Measurements from ENCODE around the gene MTARC2. TPM values are rescaled to one million over a fixed set of nuclear protein-coding genes. Genes with fewer than 3 reads are reported as not detected.

Gene MTARC2
- total RNA-seq, 1 experiment from 2014 or later = 16.5 TPM

- H3K9me3 ChIP-seq = no peaks in the 10 kb centered on the region
- no peak overlapping the region for H3K27ac Mint-ChIP-seq (ENCODE audit: unreplicated experiment)
- H3K4me1 ChIP-seq = no peaks in the 10 kb centered on the region
- H3K27me3 ChIP-seq (replicated peaks; ENCODE audit: control insufficient read depth, insufficient read depth, low read length) = no peaks in the 10 kb centered on the region
- no peak overlapping the region for H3K4me3 ChIP-seq (ENCODE audit: low read depth, low read length)
- H3K27me3 Mint-ChIP-seq (ENCODE audit: insufficient read depth, unreplicated experiment) = no peaks in the 10 kb centered on the region
- no TSS peak for BruUV-seq (replicated peaks)
- H3K4me1 Mint-ChIP-seq (ENCODE audit: low read depth, unreplicated experiment) = no peaks in the 10 kb centered on the region
- H3K9me3 Mint-ChIP-seq (ENCODE audit: unreplicated experiment) = no peaks in the 10 kb centered on the region
- no peak overlapping the region for H3K4me3 Mint-ChIP-seq (ENCODE audit: unreplicated experiment)
- TF ChIP-seq, protein P1, sequence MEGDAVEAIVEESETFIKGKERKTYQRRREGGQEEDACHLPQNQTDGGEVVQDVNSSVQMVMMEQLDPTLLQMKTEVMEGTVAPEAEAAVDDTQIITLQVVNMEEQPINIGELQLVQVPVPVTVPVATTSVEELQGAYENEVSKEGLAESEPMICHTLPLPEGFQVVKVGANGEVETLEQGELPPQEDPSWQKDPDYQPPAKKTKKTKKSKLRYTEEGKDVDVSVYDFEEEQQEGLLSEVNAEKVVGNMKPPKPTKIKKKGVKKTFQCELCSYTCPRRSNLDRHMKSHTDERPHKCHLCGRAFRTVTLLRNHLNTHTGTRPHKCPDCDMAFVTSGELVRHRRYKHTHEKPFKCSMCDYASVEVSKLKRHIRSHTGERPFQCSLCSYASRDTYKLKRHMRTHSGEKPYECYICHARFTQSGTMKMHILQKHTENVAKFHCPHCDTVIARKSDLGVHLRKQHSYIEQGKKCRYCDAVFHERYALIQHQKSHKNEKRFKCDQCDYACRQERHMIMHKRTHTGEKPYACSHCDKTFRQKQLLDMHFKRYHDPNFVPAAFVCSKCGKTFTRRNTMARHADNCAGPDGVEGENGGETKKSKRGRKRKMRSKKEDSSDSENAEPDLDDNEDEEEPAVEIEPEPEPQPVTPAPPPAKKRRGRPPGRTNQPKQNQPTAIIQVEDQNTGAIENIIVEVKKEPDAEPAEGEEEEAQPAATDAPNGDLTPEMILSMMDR (IDR thresholded peaks at IDR 0.05; ENCODE audit: insufficient read depth in 1 of 2, low read depth in 1 of 2, low read length in 1 of 2, severe bottlenecking in 1 of 2, unreplicated experiment in 1 of 2) = no peak
- H3K36me3 Mint-ChIP-seq (ENCODE audit: insufficient read depth, unreplicated experiment) = peaks cover 28% of the 10 kb centered on the region
- ChIA-PET CTCF (no interaction called here), POLR2A (no interaction called here)
- intact Hi-C loops (cut with micrococcal nuclease; ENCODE audit: unreplicated experiment) = no loop called here
- H3K36me3 ChIP-seq (ENCODE audit: control insufficient read depth, insufficient read depth, low read length) = peaks cover 3% of the 10 kb centered on the region
- DNase-seq = no peak
Measured at GRCh38 chr1:220798338-220798737, 50.2 kb downstream of the MTARC2 start.

GRCh38 chr1:220800262-220800661 is 52.1 kb downstream of the MTARC2 start:
- no peak overlapping the region for H3K4me3 Mint-ChIP-seq (ENCODE audit: unreplicated experiment)
- H3K4me1 Mint-ChIP-seq (ENCODE audit: low read depth, unreplicated experiment) = no peaks in the 10 kb centered on the region
- no peak overlapping the region for H3K27ac Mint-ChIP-seq (ENCODE audit: unreplicated experiment)
- DNase-seq = no peak
- H3K36me3 Mint-ChIP-seq (ENCODE audit: insufficient read depth, unreplicated experiment) = peaks cover 27% of the 10 kb centered on the region
- ChIA-PET POLR2A (no interaction called here), CTCF (interaction anchor here (1.0 kb wide), 1 partner anchor 500 kb away, joined by 3 read pairs; no protein-coding TSS in a partner anchor)
- no peaks in the 10 kb centered on the region for H3K4me1 ChIP-seq
- TF ChIP-seq, protein P1 (IDR thresholded peaks at IDR 0.05; ENCODE audit: insufficient read depth in 1 of 2, low read depth in 1 of 2, low read length in 1 of 2, severe bottlenecking in 1 of 2, unreplicated experiment in 1 of 2) = no peak
- H3K9me3 ChIP-seq = no peaks in the 10 kb centered on the region
- no TSS peak for BruUV-seq (replicated peaks)
- H3K27me3 ChIP-seq (replicated peaks; ENCODE audit: control insufficient read depth, insufficient read depth, low read length) = no peaks in the 10 kb centered on the region
- H3K4me3 ChIP-seq (ENCODE audit: low read depth, low read length) = no peak overlapping the region
- intact Hi-C loops (cut with micrococcal nuclease; ENCODE audit: unreplicated experiment) = no loop called here
- peaks cover 3% of the 10 kb centered on the region for H3K36me3 ChIP-seq (ENCODE audit: control insufficient read depth, insufficient read depth, low read length)
- H3K27me3 Mint-ChIP-seq (ENCODE audit: insufficient read depth, unreplicated experiment) = no peaks in the 10 kb centered on the region
- no peaks in the 10 kb centered on the region for H3K9me3 Mint-ChIP-seq (ENCODE audit: unreplicated experiment)

GRCh38 chr1:220803401-220804201 is 55.5 kb downstream of the MTARC2 start:
- Histone ChIP-seq H3K36me3 (ENCODE audit: control insufficient read depth, insufficient read depth, low read length) (peaks cover 6% of the 10 kb centered on the region), H3K27me3 (replicated peaks; ENCODE audit: control insufficient read depth, insufficient read depth, low read length) (no peaks in the 10 kb centered on the region), H3K4me1 (no peaks in the 10 kb centered on the region), H3K9me3 (no peaks in the 10 kb centered on the region), H3K4me3 (ENCODE audit: low read depth, low read length) (no peak overlapping the region)
- DNase-seq = peak in 1 of 2 experiments; percentile 47
- no peaks in the 10 kb centered on the region for H3K9me3 Mint-ChIP-seq (ENCODE audit: unreplicated experiment)
- H3K4me3 Mint-ChIP-seq (ENCODE audit: unreplicated experiment) = no peak overlapping the region
- no peaks in the 10 kb centered on the region for H3K27me3 Mint-ChIP-seq (ENCODE audit: insufficient read depth, unreplicated experiment)
- H3K27ac Mint-ChIP-seq (ENCODE audit: unreplicated experiment) = peak overlapping the region; percentile 11
- intact Hi-C loops (cut with micrococcal nuclease; ENCODE audit: unreplicated experiment) = loop anchor here (1.0 kb wide), 2 partner anchors 16 to 27 kb away; no protein-coding TSS in a partner anchor
- ChIA-PET POLR2A (no interaction called here), CTCF (interaction anchor here (0.5 to 1.0 kb wide), 5 partner anchors 22 to 635 kb away, joined by 3 to 4 read pairs (median 3); no protein-coding TSS in a partner anchor)
- TF ChIP-seq, protein P1 (IDR thresholded peaks at IDR 0.05; ENCODE audit: insufficient read depth in 1 of 2, low read depth in 1 of 2, low read length in 1 of 2, severe bottlenecking in 1 of 2, unreplicated experiment in 1 of 2) = peak; percentile 81 to 87
- BruUV-seq (replicated peaks) = no TSS peak
- H3K36me3 Mint-ChIP-seq (ENCODE audit: insufficient read depth, unreplicated experiment) = peaks cover 24% of the 10 kb centered on the region
- H3K4me1 Mint-ChIP-seq (ENCODE audit: low read depth, unreplicated experiment) = no peaks in the 10 kb centered on the region

Data from Caco-2 (cell line).